Parathyroid adenoma (tissue), 2 donors: ENCODE results near the gene CTXND2.
"Not testable (repeated sequence)": the region's sequence is repeated elsewhere in the genome, so short reads cannot be mapped to it uniquely, and the experiment has no call there.

Experiments
- H2AFZ ChIP-seq: fragments of 300-600 bp; sonication (generic); one replicate; pipeline ENCODE4 v1.7.0; 2017; ENCODE audit warnings: antibody characterized with exemption, mild to moderate bottlenecking
- H3K27ac ChIP-seq: fragments of 300-600 bp; sonication (generic); one replicate; pipeline ENCODE4 v1.7.0; 2017
- H3K27me3 ChIP-seq: fragments of 300-600 bp; sonication (generic); one replicate; pipeline ENCODE4 v1.7.0; 2017; ENCODE audit warnings: low read length; ENCODE audit not compliant: control insufficient read depth, insufficient read depth
- H3K36me3 ChIP-seq: fragments of 300-600 bp; sonication (generic); one replicate; pipeline ENCODE4 v1.7.0; 2017; ENCODE audit warnings: low read length; ENCODE audit not compliant: control insufficient read depth, insufficient read depth
- H3K4me1 ChIP-seq: fragments of 300-600 bp; sonication (generic); one replicate; pipeline ENCODE4 v1.7.0; 2017; ENCODE audit warnings: control low read depth
- H3K4me2 ChIP-seq: fragments of 300-600 bp; sonication (generic); one replicate; pipeline ENCODE4 v1.7.0; 2017; ENCODE audit warnings: low read length
- H3K4me3 ChIP-seq: fragments of 300-600 bp; sonication (generic); one replicate; pipeline ENCODE4 v1.7.0; 2017; ENCODE audit warnings: low read depth, low read length
- H3K79me2 ChIP-seq: fragments of 300-600 bp; sonication (generic); one replicate; pipeline ENCODE4 v1.7.0; 2017; ENCODE audit warnings: control low read depth
- H3K9ac ChIP-seq: fragments of 300-600 bp; sonication (generic); one replicate; pipeline ENCODE4 v1.7.0; 2017; ENCODE audit warnings: mild to moderate bottlenecking
- H3K9me3 ChIP-seq: fragments of 300-600 bp; sonication (generic); one replicate; pipeline ENCODE4 v1.7.0; 2017; ENCODE audit warnings: low read length; ENCODE audit not compliant: control insufficient read depth
- CTCF ChIP-seq: fragments of 300-600 bp; sonication (generic); IDR thresholded peaks from one replicate; pipeline ENCODE4 v1.7.0; 2017; ENCODE audit warnings: antibody characterized with exemption, mild to moderate bottlenecking
- donor health status: primary hyperparathyroidism.

CTXND2 gene

GRCh38 chr1:150875197-150876118 lies 11.5 kb upstream of the CTXND2 start:
- peak overlapping the region; percentile 74 for H3K4me2 ChIP-seq

GRCh38 chr1:150876119-150876454 lies 10.8 kb upstream of the CTXND2 start:
- Histone ChIP-seq H2AFZ (peak overlapping the region; percentile 93), H3K4me2 (peak overlapping the region; percentile 74), H3K79me2 (peaks cover 2% of the 10 kb centered on the region), H3K4me3 (peak overlapping the region; percentile 96), H3K27ac (peak overlapping the region; percentile 89), H3K9me3 (no peaks in the 10 kb centered on the region), H3K4me1 (no peaks in the 10 kb centered on the region), H3K27me3 (no peaks in the 10 kb centered on the region), H3K36me3 (no peaks in the 10 kb centered on the region), H3K9ac (peak overlapping the region; percentile 67)
- no peak for TF ChIP-seq CTCF

More at GRCh38 chr1:150875197-150876118, 11.5 kb upstream of the CTXND2 start:
- Histone ChIP-seq H3K9ac (no peak overlapping the region), H3K4me3 (peak overlapping the region; percentile 96), H3K9me3 (no peaks in the 10 kb centered on the region), H3K4me1 (no peaks in the 10 kb centered on the region), H3K36me3 (no peaks in the 10 kb centered on the region), H2AFZ (peak overlapping the region; percentile 93), H3K79me2 (peaks cover 2% of the 10 kb centered on the region), H3K27ac (peak overlapping the region; percentile 89), H3K27me3 (no peaks in the 10 kb centered on the region)
- TF ChIP-seq CTCF: no peak

GRCh38 chr1:150878931-150879330 lies 8.0 kb upstream of the CTXND2 start:
- H2AFZ ChIP-seq, H3K79me2 ChIP-seq, H3K27me3 ChIP-seq, H3K36me3 ChIP-seq, H3K9ac ChIP-seq, H3K4me3 ChIP-seq, H3K9me3 ChIP-seq, H3K4me2 ChIP-seq, H3K4me1 ChIP-seq, H3K27ac ChIP-seq: not testable (repeated sequence)

GRCh38 chr1:150881331-150882070 lies 5.4 kb upstream of the CTXND2 start:
- Histone ChIP-seq H3K36me3 (no peaks in the 10 kb centered on the region), H2AFZ (no peak overlapping the region), H3K4me2 (no peak overlapping the region), H3K27ac (no peak overlapping the region), H3K4me1 (no peaks in the 10 kb centered on the region), H3K79me2 (no peaks in the 10 kb centered on the region), H3K4me3 (no peak overlapping the region), H3K9me3 (no peaks in the 10 kb centered on the region), H3K9ac (no peak overlapping the region), H3K27me3 (no peaks in the 10 kb centered on the region)
- TF ChIP-seq CTCF: no peak

- not testable (repeated sequence) for H3K27me3 ChIP-seq, H3K4me1 ChIP-seq, H3K9ac ChIP-seq, H3K4me2 ChIP-seq, H3K4me3 ChIP-seq, H3K36me3 ChIP-seq, H2AFZ ChIP-seq, H3K79me2 ChIP-seq, H3K9me3 ChIP-seq, H3K27ac ChIP-seq
Observed at GRCh38 chr1:150883121-150883520, 3.8 kb upstream of the CTXND2 start.
